Superior temporal gyrus (tissue), 1 donor: ENCODE data around the gene CBFB.
"Not testable (repeated sequence)": the region's sequence is repeated elsewhere in the genome, so short reads cannot be mapped to it uniquely, and the experiment has no call there.

Experiments
- DNase-seq: peaks from one replicate; pipeline ENCODE4 v3.0.0-alpha.2; 2016; ENCODE audit errors: extremely low spot score

The CBFB gene

GRCh38 chr16:67098599-67098998, 69.7 kb downstream of the CBFB start:
- no peak for DNase-seq

- peak; percentile 83 for DNase-seq
These were observed 71.8 kb downstream of the CBFB start for GRCh38 chr16:67100569-67101310.

GRCh38 chr16:67101311-67102082, 72.5 kb downstream of the CBFB start:
- DNase-seq = no peak

- peak; percentile 35 for DNase-seq
These were observed 75.1 kb downstream of the CBFB start for GRCh38 chr16:67104061-67104460.

- DNase-seq = no peak
These were observed 75.9 kb downstream of the CBFB start for GRCh38 chr16:67104845-67105244.

GRCh38 chr16:67105246-67105645, 76.3 kb downstream of the CBFB start:
- DNase-seq = no peak

- DNase-seq = no peak
These were observed 76.9 kb downstream of the CBFB start for GRCh38 chr16:67105881-67106280.

- no peak for DNase-seq
These were observed 79.5 kb downstream of the CBFB start for GRCh38 chr16:67108489-67108888.

GRCh38 chr16:67108931-67109406, 80.0 kb downstream of the CBFB start:
- no peak for DNase-seq

- DNase-seq = peak; percentile 95
These were observed 80.6 kb downstream of the CBFB start, which contains the start of gene PHAF1 for GRCh38 chr16:67109407-67110135. PHAF1 (plus strand) TSS chr16:67109941; CDS start chr16:67110176, 235 bp downstream.

GRCh38 chr16:67111951-67112444, 83.0 kb downstream of the CBFB start:
- DNase-seq = no peak

GRCh38 chr16:67112591-67113399, 83.8 kb downstream of the CBFB start:
- DNase-seq = peak; percentile 36

- no peak for DNase-seq
These were observed 85.8 kb downstream of the CBFB start for GRCh38 chr16:67114793-67115192.

- DNase-seq = no peak
These were observed 86.7 kb downstream of the CBFB start for GRCh38 chr16:67115639-67116038.

- peak; percentile 78 for DNase-seq
These were observed 87.7 kb downstream of the CBFB start for GRCh38 chr16:67116388-67117311.

GRCh38 chr16:67117716-67118115, 88.8 kb downstream of the CBFB start:
- DNase-seq = no peak

GRCh38 chr16:67120025-67120424, 91.1 kb downstream of the CBFB start:
- DNase-seq = no peak

GRCh38 chr16:67122799-67123198, 93.8 kb downstream of the CBFB start:
- not testable (repeated sequence) for DNase-seq

- DNase-seq = peak; percentile 13
These were observed 99.5 kb downstream of the CBFB start for GRCh38 chr16:67128417-67128816.

- DNase-seq = peak; percentile 13
These were observed 99.9 kb downstream of the CBFB start for GRCh38 chr16:67128887-67129286.
